Breast epithelium (tissue), 3 donors: Measurements from ENCODE around the gene MAP3K5.

Experiments used
- CTCF ChIP-seq, 3 donors: fragments of 450-650 bp; IDR thresholded peaks; one replicate each; pipeline ENCODE4 v1.5.1; 2016 to 2017; ENCODE audit warnings: antibody characterized with exemption in 3 of 3, mild to moderate bottlenecking in 3 of 3, moderate library complexity in 3 of 3
- POLR2A ChIP-seq: fragments of 450-650 bp; IDR thresholded peaks from one replicate; pipeline ENCODE4 v1.6.1; 2016; ENCODE audit warnings: antibody characterized with exemption, mild to moderate bottlenecking, moderate library complexity

- TF ChIP-seq POLR2A: no peak
- TF ChIP-seq CTCF (IDR thresholded peaks at IDR 0.05): no peak
Observed at GRCh38 chr6:136672144-136672543, 120.1 kb downstream of the MAP3K5 start.
